CD4-positive, alpha-beta T cell (primary cell): ENCODE measurements around the gene PACSIN2. TPM values are rescaled to one million over a fixed set of nuclear protein-coding genes. Genes with fewer than 3 reads are reported as not detected.

Experiments used
- ATAC-seq: fragments of 200-7000 bp; cut with Tn5 transposase; one replicate; pipeline ENCODE4 v1.10.0; 2022; ENCODE audit warnings: mild to moderate bottlenecking; ENCODE audit not compliant: poor library complexity
- CTCF ChIA-PET: fragments of 350-600 bp; sonication (Branson Sonifier 250); formaldehyde crosslinking; loops from one replicate; lab custom pipeline; 2021; ENCODE audit warnings: antibody characterized with exemption, inconsistent platforms; lab: Charles Lee
- POLR2A ChIA-PET: fragments of 350-600 bp; sonication (Branson Sonifier 250); formaldehyde crosslinking; loops from one replicate; lab custom pipeline; 2021; ENCODE audit warnings: antibody characterized with exemption, inconsistent platforms; lab: Charles Lee
- DNase-seq, 14 experiments: peaks; one replicate each; pipeline ENCODE4 v3.0.0-alpha.2; 2013 to 2020; ENCODE audit warnings: mixed read lengths in 2 of 14
- H3K27ac ChIP-seq, 2 donors: one replicate each; pipeline versions ENCODE4 v1.5.1 to v1.7.0; 2013; ENCODE audit warnings: low read length in 2 of 2, low read depth in 1 of 2, mild to moderate bottlenecking in 1 of 2
- H3K27me3 ChIP-seq, 2 experiments: 1 replicate in 1 of 2; 2 replicates in 1 of 2; pipeline versions ENCODE4 v1.6.1 to v1.7.0; 2013; ENCODE audit warnings: low read length in 2 of 2, control low read depth in 1 of 2, mild to moderate bottlenecking in 1 of 2, moderate library complexity in 1 of 2; ENCODE audit not compliant: insufficient read depth in 2 of 2, control insufficient read depth in 1 of 2
- H3K36me3 ChIP-seq: one replicate; pipeline ENCODE4 v1.6.1; 2013; ENCODE audit warnings: low read length, control low read depth; ENCODE audit not compliant: insufficient read depth
- H3K4me1 ChIP-seq: one replicate; pipeline ENCODE4 v1.6.1; 2013; ENCODE audit warnings: low read length, control low read depth; ENCODE audit not compliant: insufficient read depth
- H3K4me3 ChIP-seq: one replicate; pipeline ENCODE4 v1.5.1; 2013; ENCODE audit warnings: mild to moderate bottlenecking, low read length, moderate library complexity
- H3K9me3 ChIP-seq, 2 experiments: 1 replicate in 1 of 2; 2 replicates in 1 of 2; pipeline versions ENCODE4 v1.6.1 to v1.7.0; 2013; ENCODE audit warnings: low read length in 2 of 2, mild to moderate bottlenecking in 2 of 2, control low read depth in 1 of 2, moderate library complexity in 1 of 2; ENCODE audit not compliant: control insufficient read depth in 1 of 2, insufficient read depth in 1 of 2
- H3K27ac Mint-ChIP-seq: one replicate; pipeline ENCODE4 v1.8.0; 2020; ENCODE audit warnings: mixed read lengths
- H3K27me3 Mint-ChIP-seq: one replicate; pipeline ENCODE4 v1.8.0; 2021; ENCODE audit warnings: mixed read lengths
- H3K36me3 Mint-ChIP-seq: one replicate; pipeline ENCODE4 v1.8.0; 2021; ENCODE audit warnings: low read depth, mixed read lengths
- H3K4me1 Mint-ChIP-seq: one replicate; pipeline ENCODE4 v1.8.0; 2021; ENCODE audit warnings: low read depth, mixed read lengths
- H3K4me3 Mint-ChIP-seq: one replicate; pipeline ENCODE4 v1.8.0; 2020; ENCODE audit warnings: mild to moderate bottlenecking, mixed read lengths
- H3K9me3 Mint-ChIP-seq: one replicate; pipeline ENCODE4 v1.8.0; 2020; ENCODE audit warnings: mixed read lengths
- CTCF ChIP-seq: fragments of 200-600 bp; IDR thresholded peaks from one replicate; pipeline ENCODE4 v1.8.0; 2022; ENCODE audit warnings: antibody characterized with exemption, mild to moderate bottlenecking
- intact Hi-C, 2 experiments: fragments of 100-400 bp; cut with DNase I in 1 of 2; cut with micrococcal nuclease in 1 of 2; formaldehyde crosslinking; loops; one replicate each; pipeline versions ENCODE4 v1.15.1 to v1.9.0; 2023 to 2025; cut with DNase I, micrococcal nuclease
- total RNA-seq, 174 experiments: library from RNA in 2 of 174; stranded (reverse) in 2 of 174; gene quantifications; one replicate each; pipeline ENCODE4 v1.2.3 and lab custom pipeline; 2021 to 2026

Gene PACSIN2
- total RNA-seq, 2 experiments from 2014 or later, result 23.3 to 25.5 TPM

DNA sequence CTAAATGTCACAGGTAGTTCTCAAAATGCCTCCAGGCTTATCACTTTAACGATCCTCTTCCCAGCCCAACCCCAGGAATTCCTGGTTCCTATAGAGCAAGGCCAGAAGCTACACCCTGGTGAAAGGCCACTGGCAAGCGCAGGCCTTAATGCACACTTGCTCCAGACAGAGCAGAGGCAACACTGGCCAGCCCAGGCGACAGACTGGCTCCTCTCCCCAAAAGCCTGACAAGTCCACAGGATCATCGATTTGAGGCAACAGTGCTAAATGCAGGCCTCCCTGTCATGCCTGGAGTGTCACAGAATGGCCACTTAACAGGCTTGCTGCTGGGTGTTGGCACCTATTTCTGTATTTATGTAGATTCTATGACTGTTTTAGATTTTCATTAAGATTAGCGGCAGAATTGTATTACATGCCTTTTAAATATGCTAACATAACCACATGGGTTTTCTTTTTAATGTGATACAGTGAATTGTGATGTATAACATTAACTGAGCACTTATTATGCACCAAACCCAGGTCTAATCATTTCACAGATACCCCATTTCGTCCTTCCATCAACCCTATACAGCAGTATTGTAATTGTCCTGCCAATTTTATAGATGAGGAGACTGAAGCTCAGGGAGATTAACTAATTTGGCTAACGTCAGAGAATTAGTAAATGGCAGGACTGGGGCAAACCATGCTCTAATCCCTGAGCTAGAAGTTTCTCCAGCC is 38.6 kb downstream of the PACSIN2 start:
- H3K27ac ChIP-seq, result no peak overlapping the region
- no peak for DNase-seq
- Mint-ChIP-seq H3K36me3 (peaks cover 4% of the 10 kb centered on the region), H3K27ac (no peak overlapping the region), H3K4me3 (no peak overlapping the region), H3K9me3 (no peaks in the 10 kb centered on the region), H3K27me3 (no peaks in the 10 kb centered on the region), H3K4me1 (peaks cover 39% of the 10 kb centered on the region)
- ChIA-PET CTCF (no interaction called here), POLR2A (no interaction called here)
- TF ChIP-seq CTCF, result no peak
- intact Hi-C loops, result no loop called here
- no peak overlapping the region for H3K4me3 ChIP-seq
- peaks cover 8% of the 10 kb centered on the region for H3K4me1 ChIP-seq
- no peaks in the 10 kb centered on the region for H3K27me3 ChIP-seq
- H3K36me3 ChIP-seq, result no peaks in the 10 kb centered on the region
- peaks cover 0 to under 1% of the 10 kb centered on the region in 2 experiments for H3K9me3 ChIP-seq
- no peak for ATAC-seq

DNA sequence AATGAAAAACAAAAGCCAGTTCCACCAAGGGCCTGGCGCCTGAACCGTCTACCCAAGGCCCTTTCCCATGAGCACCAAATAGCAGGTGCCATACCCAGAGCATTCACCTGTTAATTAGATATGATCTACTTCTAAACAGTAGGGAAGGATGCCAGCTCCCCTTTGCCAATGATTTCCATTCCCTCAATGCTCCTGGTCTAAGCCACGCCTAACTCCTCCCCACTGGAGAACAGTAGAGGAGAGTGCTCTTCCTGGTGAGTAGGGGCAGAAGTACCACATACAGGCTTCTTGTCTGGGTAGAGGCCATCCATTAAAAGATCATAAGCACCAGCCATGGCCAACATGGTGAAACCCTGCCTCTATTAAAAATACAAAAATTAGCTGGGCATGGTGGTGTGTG is 40.7 kb downstream of the PACSIN2 start:
- ATAC-seq, result no peak
- no peak overlapping the region for H3K4me3 Mint-ChIP-seq
- CTCF ChIA-PET, result no interaction called here
- H3K9me3 ChIP-seq, result peaks cover 0 to 3% of the 10 kb centered on the region in 2 experiments
- no peak overlapping the region for H3K4me3 ChIP-seq
- no peak for DNase-seq
- no peaks in the 10 kb centered on the region for H3K36me3 ChIP-seq
- no peak for TF ChIP-seq CTCF
- POLR2A ChIA-PET, result no interaction called here
- H3K27ac Mint-ChIP-seq, result peak overlapping the region; percentile 8
- peaks cover 8% of the 10 kb centered on the region for H3K4me1 ChIP-seq
- no peaks in the 10 kb centered on the region for H3K27me3 Mint-ChIP-seq
- H3K9me3 Mint-ChIP-seq, result no peaks in the 10 kb centered on the region
- intact Hi-C loops, result no loop called here
- peaks cover 12% of the 10 kb centered on the region for H3K36me3 Mint-ChIP-seq
- H3K27ac ChIP-seq, result no peak overlapping the region
- peaks cover 35% of the 10 kb centered on the region for H3K4me1 Mint-ChIP-seq
- H3K27me3 ChIP-seq, result no peaks in the 10 kb centered on the region

DNA sequence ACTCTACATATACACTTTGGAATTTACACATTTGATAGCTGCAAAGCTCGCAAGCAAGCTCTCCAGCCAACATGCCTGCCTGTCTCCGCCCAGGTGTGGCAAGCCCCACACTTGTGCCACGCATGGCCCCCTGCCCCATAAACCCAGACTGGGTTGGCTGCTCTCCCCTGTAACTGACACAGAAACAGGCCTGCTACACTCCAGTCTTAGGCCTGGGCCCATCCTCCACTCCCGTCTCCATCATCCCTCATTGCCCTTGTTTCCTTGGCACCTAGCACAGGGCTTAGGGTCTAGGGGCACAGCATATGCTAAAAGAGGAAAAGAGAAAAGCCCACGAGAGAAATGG is 41.4 kb downstream of the PACSIN2 start:
- intact Hi-C loops, result no loop called here
- POLR2A ChIA-PET, result no interaction called here
- Mint-ChIP-seq H3K4me1 (peaks cover 30% of the 10 kb centered on the region), H3K27me3 (no peaks in the 10 kb centered on the region), H3K9me3 (no peaks in the 10 kb centered on the region), H3K4me3 (no peak overlapping the region), H3K36me3 (peaks cover 19% of the 10 kb centered on the region), H3K27ac (no peak overlapping the region)
- Histone ChIP-seq H3K4me1 (peaks cover 5% of the 10 kb centered on the region), H3K27me3 (no peaks in the 10 kb centered on the region), H3K4me3 (no peak overlapping the region), H3K36me3 (no peaks in the 10 kb centered on the region), H3K9me3 (peaks cover 0 to 3% of the 10 kb centered on the region in 2 experiments), H3K27ac (no peak overlapping the region)
- DNase-seq, result no peak
- TF ChIP-seq CTCF, result no peak
- ATAC-seq, result no peak
- CTCF ChIA-PET, result no interaction called here
